Stimulated activated CD8-positive, alpha-beta memory T cell treated with anti-CD3 and anti-CD28 coated beads, Interleukin-15, amount 100 ng/mL, for 24 hours (primary cell): Measurements from ENCODE around the gene COPS9.

Experiments used
- DNase-seq: peaks from one replicate; pipeline ENCODE4 v3.0.0-alpha.2; 2020; ENCODE audit warnings: low read depth

Gene COPS9

DNA sequence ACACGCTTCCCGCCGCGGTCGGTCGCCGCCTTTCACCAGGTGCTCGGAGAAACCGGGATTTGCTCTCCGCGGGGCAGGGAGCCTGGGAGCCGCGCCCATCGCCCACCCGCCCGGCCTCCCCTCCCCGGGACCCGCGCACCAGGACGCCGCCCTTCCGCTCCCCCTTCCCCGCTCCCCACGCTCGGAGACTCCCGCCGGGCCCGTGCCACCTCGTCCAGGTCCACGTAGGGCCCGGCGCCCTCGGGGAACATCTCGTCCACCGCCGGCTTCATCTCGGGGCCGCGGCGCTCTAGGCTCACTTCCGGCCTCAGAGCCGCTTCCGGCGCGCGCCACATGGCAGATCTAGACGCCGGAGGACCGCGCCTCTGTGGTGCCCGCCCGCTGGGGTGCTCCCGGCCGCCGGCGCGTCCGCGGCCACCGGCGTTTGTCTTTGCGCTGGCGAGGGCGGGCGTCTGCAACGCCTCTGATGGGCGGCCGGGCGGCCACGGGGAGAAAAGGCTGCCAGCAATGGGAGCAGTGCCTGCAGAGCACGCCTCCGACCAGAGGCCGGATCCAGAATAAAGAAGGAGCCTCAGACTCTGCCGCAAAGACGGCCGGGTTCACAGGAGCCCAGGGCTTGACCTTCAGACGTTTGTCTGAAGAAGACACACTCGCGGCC, at the start of gene COPS9:
TSS of gene COPS9 (minus strand) at position 293 of the 658 bp plus-strand sequence. CDS start at position 272, 21 bp downstream.
- peak; percentile 72 for DNase-seq

DNA sequence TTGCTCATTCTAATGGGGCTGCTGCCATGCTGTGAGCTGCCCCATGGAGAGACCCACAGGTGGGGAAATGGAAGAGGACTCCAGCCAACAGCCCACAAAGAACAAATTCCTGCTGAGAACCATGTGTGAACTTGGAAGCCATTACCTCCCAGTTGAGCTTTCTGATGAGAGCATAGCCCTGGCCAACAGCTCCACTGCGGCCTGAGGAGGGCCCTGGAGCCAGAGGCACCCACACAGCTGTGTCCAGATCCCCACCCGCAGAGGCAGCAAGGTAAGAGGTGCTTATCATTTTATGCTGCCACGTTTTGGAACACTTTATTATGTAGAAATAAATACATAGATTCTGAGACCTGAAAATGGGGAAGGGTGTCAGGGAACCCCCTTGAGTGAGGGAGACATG, 48.6 kb upstream of the COPS9 start:
- DNase-seq, result no peak

DNA sequence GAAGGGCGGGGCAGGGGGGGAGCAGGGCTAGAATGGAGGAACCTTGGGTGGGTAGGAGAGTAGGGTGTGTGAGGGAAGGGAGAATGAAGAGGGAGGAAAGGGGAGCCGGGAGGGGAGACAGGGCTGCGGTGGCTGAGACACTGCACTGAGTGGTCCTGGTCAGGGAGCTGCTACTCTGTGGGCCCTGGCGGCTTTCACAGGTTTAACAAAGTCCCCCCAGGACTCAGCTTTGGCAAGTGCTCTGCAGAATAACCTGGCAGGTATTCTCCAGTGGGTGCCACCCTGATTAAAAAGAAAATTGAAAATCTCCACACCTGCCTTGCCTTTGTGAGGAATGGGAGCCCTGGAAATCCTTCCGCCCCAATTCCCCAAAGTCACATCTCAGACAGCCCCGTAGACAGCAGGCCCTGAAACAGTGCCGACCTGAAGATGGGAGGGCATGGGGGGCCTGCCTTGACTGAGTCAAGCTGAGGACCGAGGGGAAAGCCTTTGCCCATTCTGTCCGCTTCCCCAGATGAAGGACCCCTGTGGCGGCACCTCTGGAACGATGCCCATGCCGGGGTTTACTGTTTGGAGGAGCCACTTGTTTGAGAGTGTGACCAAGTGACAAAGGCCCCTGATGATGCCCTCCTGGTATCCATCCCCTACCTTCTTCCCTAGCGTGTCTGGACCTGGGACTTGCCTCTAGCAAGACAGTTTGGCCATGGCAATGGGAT, 47.9 kb upstream of the COPS9 start:
- DNase-seq, result no peak

DNA sequence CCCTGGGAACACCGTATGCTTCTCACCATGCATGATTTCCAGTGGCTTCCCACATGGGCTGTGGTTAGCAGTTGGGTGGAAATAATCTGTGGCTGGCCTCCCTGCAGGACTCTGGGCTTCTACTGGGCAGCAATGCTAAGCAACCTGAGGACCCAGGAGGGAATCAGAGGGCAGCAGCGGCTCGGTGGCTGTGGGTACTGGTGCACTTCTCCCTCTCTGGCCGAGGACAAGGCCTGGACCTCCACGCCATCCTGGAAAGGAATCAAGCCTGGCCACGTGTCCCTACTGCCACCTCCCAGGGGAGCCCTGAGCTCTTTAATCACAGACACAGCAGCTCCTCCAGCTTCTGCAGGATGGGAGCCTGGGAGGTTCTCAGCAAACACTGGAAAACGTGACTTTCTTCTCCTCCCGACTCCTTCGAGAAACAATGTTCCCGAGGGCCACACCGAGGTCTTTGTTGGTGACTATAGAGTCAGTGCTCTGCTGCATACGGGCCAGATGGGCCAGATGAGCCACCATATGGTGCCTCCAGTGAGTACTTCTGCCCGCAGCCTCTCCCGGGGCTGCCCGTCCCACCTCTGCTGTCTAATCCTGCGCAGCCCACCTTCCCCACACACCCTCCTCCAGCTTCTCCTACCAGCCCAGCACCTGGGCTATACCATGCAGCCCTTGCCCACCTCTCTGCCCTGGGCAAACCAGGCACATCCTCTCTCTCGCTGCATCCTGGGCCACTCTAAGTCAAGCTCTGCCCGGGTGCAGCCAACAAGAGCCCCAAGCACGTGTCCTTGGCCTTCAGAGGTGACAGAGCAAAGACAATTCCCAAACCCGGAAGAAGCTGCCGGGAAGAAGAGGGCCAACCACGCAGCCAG, 47.1 kb upstream of the COPS9 start:
- DNase-seq, result no peak

DNA sequence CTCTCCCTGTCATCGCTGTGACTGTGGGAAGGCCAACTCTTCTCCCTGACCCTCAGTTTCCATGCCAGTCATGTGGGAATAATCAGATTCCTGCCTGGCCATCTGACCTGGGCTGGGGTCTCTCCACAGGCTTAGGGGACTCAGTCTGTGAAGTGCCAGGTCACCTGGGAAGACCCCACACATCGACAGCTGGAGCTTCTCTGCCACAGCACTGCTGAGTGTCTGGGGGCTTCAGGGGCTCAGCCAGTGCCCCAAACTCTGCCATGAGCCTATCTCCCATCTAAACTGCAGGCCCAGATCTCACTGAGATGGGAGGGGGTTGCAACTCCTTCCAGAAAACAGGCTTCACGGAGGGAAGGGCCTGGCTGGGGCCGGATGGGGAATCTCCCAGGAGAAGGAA, 46.4 kb upstream of the COPS9 start:
- no peak for DNase-seq

DNA sequence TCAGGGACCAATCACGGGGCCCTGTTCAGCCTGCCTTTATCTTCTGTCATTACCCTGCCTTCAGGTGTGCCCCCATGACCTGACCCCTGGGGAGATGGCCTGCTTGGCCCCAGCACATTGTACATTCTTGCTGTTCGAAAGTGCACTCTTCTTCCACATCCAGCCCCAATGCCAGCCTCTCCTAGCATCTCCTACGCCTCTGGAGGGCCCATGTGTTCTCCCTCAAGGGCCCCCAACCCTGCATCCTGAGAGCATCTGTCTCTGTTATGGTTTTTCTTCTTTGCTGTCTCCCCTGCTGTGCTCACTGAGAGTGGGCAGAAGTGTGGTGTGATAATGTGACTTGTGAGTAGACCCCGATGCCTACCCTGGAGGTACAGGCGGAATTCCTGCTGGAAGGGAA, 45.9 kb upstream of the COPS9 start:
- DNase-seq, result no peak

DNA sequence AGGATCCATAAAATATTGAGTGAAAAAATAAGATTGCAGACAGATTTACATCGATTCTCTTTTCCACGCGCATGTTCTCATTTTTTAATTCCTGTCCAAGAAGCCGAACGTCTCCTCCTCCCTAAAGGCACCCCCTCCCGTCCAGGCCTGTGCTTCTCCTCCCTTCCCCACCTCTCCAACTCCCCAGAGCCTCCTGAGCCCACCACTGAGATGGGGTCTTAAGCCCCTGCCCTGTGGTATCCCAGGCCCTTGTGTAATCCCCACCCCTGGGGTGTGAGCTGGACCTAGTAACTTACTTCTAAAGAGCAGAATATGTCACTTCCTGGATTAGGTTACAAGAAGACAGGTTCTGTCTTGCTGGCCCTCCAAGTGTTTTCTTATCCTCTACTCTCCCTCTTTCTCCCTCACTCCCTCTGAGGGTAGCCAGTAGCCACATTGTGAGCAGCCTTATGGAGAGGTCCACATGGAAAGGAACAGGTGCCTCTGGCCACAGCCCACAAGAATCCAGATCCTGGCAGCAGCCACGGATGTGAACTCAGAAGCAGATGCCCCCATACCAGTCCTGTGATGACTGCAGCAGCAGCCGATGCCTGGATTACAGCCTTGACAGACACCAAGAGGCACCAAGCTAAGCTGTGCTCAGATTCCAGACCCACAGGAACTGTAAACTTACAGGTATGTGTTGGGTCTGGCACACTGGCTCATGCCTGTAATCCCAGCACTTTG, 44.0 kb upstream of the COPS9 start:
- DNase-seq, result no peak

DNA sequence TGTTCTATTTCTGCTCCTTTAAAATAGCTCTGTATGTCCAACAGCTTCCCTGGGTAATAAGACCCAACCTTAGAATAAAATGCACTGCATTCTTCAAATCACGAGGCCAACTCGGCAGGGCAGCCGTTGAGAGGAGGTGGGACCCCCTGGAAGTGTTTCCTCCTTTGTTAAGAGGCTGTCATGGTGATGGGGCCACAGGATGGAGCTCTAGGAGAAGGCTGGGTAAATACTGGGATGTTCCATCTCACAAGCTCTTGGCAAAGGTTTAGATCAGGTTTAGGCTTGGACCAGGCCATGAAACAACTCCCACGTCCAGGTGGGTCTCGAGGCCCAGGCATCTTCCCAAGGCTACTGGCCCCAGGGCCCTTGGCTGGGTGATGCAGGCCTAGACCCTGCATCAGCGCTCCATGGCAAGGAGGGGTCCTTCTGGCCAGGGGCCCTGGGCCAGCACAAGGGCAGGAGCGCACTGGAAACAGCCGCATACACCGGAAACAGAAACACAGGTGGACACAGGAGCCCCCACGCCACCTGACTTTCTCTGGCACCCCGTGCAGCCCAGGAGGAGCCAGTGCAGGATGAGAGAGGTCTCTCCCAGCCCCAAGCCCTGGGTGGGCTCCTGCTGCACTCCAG, 43.2 kb upstream of the COPS9 start:
- DNase-seq, result no peak

DNA sequence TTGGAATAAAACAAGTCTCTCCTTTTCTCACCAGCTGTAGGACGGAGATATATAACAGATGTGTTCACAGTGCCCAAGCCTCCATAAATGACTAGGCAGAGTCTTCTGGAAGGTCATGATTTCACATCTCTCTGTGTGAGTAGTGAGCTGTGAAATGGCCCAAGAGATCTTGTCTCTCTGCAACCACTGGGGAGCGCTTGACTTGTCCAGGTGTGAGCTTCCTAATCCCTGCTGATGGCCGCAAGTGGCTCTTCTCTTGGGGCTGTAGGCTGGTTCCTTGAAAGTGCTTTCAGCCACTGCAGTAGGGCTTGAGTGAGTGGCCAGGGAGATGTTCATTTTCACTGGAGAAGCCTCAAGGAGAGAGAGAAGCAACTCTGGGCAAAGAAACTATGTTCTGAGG, 42.5 kb upstream of the COPS9 start:
- no peak for DNase-seq

DNA sequence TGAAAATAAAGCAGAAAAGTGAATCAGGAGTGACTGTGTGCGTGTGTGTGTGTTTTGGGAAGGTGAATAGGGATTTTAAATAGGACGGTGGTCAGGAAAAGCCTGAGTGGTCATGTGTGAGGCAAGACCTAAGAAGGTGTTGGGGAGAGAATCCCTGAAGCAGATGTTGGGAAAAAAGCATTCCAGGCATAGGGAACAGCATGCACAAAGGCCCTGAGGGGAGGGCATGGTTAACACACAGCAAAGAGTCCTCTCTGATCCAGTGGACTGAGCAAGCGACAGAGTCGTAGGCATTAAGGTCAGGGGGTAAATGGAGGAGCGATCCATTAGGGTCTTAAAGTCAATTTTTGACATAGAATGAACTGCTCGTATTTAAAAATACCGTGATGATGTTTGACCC, 38.4 kb upstream of the COPS9 start:
- no peak for DNase-seq

DNA sequence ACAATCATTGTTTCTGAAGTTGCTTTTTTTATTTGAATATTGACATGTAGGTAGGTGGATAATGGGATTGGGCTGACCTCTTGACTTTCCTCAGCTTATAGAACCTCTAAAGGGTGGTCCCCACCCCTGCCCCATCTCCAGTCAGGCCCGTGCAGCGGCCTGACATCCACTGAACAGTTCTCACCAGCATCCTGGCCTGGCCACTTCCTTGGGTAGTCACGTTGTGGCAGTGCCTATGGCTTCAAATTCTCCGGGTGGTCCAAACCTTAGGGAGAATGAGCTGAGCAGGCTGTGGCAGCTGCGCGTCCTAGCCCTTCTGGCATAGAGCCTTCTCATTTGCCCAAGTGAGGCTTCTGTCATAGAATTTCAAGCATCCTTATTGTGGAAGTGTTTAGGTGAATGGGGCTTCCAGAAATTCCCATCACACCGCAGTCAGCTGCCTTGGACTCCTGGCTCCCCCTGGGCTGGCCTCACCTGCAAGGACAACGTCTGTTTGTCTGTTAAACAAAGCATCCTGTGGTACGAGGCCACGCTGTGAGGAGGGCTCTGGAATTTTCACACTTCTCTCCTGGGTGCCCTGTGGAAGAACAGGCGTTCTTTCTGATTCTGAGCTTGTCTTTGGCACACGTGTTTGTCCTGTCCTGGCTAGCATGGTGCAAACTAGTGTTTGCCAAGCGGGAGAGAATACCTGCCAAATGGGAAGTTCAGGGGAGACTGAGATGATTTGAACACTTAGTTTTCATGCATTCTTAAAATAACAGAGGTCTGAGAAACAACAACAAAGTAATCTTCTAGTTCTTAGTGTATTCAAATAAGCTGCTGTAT, 36.2 kb upstream of the COPS9 start:
- DNase-seq, result no peak

DNA sequence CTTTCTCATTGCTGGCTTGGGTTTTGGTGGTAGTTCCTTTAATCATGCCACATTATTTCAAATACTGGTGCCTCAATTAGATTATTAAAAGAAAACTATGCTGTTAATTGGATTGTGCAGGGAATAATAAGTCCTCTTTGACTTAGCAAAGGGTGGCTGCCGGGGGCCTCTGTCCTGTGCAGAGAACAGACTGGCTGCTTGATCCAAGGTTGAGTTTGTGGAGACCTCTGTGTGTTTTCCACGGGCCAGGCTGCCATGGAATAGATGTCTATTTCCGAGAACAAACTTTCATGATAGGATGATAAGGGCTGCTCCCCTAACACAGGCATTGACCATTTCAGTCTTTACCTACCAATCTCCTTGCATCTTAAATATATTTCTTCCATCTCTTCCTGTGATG, 34.8 kb upstream of the COPS9 start:
- no peak for DNase-seq

DNA sequence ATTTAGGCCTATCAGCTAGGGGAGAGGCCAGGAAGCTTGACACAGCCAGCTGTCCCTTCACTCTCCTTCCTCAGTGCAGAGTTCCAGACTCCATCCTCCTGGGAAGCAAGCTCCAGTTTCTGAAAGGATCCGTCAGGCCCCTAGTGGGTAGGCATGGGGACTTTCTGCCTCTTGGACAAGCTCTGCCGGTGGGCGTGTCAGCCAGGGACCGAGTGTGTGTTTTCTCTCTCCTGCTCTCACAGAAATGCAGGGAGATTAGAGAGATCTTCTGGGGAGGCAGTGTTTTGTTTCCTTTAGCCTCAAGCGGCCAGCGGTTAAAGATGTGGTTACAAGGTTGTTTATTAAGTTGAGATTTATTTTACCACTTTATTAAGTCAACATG, 34.2 kb upstream of the COPS9 start:
- no peak for DNase-seq

DNA sequence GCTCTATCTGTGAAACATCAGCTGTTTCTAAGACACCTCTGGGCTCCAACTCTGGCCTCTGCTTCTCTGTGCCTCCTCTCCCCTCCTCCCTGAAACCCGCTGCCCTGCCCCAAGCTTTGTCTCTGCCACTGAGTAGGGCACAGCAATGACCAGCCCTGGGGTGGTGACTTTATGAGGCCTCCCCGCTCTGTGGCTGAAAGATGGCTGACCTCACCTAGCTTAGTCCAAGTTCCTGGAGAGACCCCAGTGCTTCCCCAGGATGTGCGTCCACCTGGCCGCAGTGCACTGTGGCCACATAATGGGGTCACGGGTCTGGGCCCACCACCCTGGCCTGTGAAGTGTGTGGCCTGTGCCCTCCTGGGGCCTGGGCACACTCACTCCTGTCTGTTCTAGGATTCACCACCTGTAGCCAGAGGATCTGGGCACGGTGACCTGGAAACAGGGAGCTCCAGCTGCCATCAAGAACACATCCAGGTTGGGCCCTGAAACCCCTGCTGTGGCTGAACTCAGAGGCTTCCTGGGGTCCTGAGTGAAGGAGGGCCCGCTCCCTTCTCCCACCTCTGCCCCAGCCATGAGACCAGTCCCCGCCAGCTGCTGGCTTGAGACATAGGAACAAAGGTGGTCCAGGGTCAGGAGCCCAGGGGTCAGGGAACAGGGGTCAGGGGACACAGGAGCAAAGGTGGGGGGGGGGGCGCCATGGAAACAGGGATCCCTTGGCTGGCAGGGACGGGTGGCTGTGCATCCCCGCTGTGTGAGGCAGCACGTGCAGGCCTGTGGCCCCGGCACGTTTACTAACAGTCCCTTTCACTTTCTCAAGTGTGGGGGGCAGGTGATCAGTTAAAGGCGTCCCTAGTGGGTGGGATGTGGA, 33.6 kb upstream of the COPS9 start:
- no peak for DNase-seq

DNA sequence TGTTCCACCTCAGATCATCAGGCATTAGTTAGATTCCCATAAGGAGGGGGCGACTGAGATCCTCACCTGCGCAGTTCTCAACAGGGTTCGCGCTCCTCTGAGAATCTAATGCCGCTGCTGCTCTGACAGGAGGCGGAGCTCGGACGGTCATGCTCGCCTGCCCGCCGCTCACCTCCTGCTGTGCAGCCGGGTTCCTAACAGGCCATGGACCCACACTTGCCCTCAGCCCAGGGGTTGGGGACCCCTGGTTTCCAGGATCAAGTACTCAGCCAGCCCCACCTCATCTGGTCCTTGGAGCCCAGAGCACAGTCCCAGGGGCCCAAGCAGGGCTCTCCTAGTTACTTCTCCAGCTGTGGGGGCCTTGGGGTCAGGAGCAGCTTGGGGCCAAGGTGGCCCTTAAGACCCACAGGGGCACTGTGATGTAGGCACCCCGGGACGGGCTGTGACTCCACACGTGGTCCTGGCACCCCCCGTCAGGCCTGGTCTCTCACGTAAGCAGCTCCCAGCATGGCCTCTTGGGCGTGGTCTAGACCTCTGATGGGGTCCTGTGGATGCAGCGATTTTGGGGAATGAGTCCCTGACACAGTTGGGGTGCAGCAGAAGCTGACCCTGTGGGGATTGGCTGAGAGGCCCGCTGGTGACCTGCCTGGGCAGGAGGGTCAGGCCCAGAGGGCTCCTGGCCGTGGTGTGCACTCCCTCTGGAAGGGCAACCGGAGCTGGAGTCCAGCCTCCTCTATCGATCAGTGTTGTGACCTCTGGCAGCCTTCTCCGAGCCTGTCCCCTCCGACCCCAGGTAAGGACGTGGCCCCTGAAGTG, 32.6 kb upstream of the COPS9 start:
- no peak for DNase-seq

DNA sequence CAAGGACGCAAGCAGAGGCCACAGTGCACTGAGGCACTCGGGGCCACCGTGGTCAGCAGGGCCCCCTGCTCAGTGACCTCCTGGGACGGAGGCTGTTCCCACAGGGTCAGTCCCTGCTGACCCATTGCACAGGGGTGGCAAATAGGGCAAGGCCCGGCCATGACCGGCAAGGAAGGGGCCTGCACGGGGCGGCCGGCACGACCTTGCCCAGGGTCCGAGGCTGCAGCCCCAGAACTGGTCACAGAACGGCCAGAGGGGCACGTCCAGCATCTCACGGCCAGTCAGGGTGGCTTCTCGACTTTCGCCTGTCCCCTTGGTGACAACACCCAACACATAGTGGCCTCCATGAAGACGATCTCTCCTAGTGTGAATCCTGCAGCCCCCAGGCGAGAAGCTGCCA, 31.9 kb upstream of the COPS9 start:
- DNase-seq, result no peak

DNA sequence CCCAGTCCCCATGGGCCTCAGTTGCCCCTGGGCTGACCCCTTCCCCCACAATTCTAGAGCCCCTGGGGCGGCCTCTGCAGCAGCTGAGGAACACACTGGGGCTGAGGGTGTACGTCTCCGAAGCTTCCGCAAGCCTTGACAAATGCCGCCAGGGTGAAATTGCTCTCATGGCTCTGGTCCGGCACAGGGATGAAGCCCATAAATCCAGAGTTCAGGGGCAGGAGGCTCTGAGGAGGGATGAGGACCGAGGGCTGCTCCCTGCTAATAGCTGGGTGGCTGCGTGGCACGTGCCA, 31.4 kb upstream of the COPS9 start:
- DNase-seq, result no peak

DNA sequence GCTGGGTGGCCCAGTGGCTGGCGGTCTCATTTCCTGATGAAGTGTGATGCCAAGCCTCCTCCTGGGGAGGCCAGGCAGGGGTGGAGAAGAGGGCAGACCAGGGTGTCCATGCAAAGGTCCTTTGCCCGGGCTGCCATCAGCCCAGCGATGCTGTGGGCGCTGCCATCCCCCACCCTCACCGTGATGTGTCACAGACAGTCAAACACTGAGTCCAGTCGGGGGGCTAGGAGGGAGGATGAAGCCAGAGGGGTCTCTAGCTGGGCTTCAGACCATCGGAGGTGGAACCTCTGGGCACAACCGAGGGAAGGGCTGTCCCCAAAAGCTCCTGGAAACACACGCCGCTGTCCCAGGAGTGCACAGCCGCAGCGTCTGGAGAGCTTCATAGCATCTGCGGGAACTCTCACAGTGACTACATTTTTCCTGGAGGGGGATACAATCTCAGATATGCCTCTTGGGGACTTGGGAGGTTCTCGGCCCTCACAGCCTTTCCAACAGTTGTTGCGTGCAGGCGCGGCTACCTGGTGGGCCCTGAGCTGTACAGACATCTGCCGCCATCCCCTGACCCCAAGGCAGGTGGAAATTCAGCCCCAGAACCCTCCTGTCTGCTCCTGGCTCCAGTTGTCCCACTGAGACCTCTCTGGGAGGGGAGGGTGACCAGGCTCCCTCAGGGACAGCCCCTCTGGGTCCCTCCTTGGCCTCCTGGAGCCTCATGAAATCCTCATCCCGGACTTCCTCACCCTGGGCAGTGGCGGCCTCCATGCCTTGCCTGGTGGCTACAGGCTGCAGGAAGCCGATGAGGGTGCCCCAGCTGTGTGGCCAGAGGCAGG, 30.9 kb upstream of the COPS9 start:
- no peak for DNase-seq
